Smooth muscle cell (in vitro differentiated cells): ENCODE measurements around the gene MPO. TPM values are rescaled to one million over a fixed set of nuclear protein-coding genes. Genes with fewer than 3 reads are reported as not detected.

Experiments used
- DNase-seq: peaks from one replicate; lab custom pipeline; 2025; ENCODE audit not compliant: unreplicated experiment; lab: John Stamatoyannopoulos, UW
- H2AFZ ChIP-seq: fragments of 200-600 bp; sonication (generic); 2 replicates; pipeline ENCODE4 v1.6.0; 2016; ENCODE audit warnings: antibody characterized with exemption, low read depth, mild to moderate bottlenecking
- H3F3A ChIP-seq: fragments of 200-600 bp; sonication (generic); 2 replicates; pipeline ENCODE4 v1.6.0; 2017; ENCODE audit warnings: antibody characterized with exemption, low read depth
- H3K27ac ChIP-seq: fragments of 200-600 bp; sonication (generic); 2 replicates; pipeline ENCODE4 v1.5.1; 2016; ENCODE audit warnings: low read depth, mild to moderate bottlenecking
- H3K27me3 ChIP-seq: fragments of 200-600 bp; sonication (generic); 2 replicates; pipeline ENCODE4 v1.6.1; 2016; ENCODE audit warnings: low read depth, mild to moderate bottlenecking
- H3K36me3 ChIP-seq: fragments of 200-600 bp; sonication (generic); 2 replicates; pipeline ENCODE4 v1.5.1; 2016; ENCODE audit warnings: low read depth
- H3K4me1 ChIP-seq: fragments of 200-600 bp; sonication (generic); 2 replicates; pipeline ENCODE4 v1.5.1; 2016; ENCODE audit warnings: low read depth
- H3K4me2 ChIP-seq: fragments of 200-600 bp; sonication (generic); 2 replicates; pipeline ENCODE4 v1.6.0; 2016; ENCODE audit warnings: mild to moderate bottlenecking
- H3K4me3 ChIP-seq: fragments of 200-600 bp; sonication (generic); 2 replicates; pipeline ENCODE4 v1.5.1; 2016; ENCODE audit warnings: mild to moderate bottlenecking
- H3K79me2 ChIP-seq: fragments of 200-600 bp; sonication (generic); 2 replicates; pipeline ENCODE4 v1.6.0; 2016; ENCODE audit warnings: low read depth, mild to moderate bottlenecking
- H3K9ac ChIP-seq: fragments of 200-600 bp; sonication (generic); 2 replicates; pipeline ENCODE4 v1.6.0; 2016; ENCODE audit warnings: low read depth
- H3K9me3 ChIP-seq: fragments of 200-600 bp; sonication (generic); replicated peaks from 2 replicates; pipeline ENCODE4 v1.5.1; 2016; ENCODE audit warnings: low read depth
- H4K20me1 ChIP-seq: fragments of 200-600 bp; sonication (generic); 2 replicates; pipeline ENCODE4 v1.6.0; 2016; ENCODE audit warnings: low read depth
- CTCF ChIP-seq: fragments of 200-600 bp; sonication (generic); IDR thresholded peaks from 2 replicates; pipeline ENCODE4 v1.5.1; 2017; ENCODE audit warnings: borderline replicate concordance, mild to moderate bottlenecking, antibody characterized with exemption; ENCODE audit not compliant: insufficient read depth, poor library complexity, severe bottlenecking
- WGBS: methylation state at CpG from one replicate; pipeline ENCODE4 v1.1.7; 2016; ENCODE audit warnings: low lambda C conversion rate; 5-methylcytosine and 5-hydroxymethylcytosine counted together
- polyA plus RNA-seq: library from polyadenylated mRNA; unstranded; fragments of >200 nt; fragmentation: Nextera tagmentation; extraction: Ambion mirVana; gene quantifications from 2 replicates; pipeline ENCODE4 v1.2.1, GENCODE V29; 2016
- total RNA-seq: library from RNA; depleted of rRNA; stranded (reverse); fragments of >200 nt; gene quantifications from 2 replicates; pipeline ENCODE4 v1.2.3, GENCODE V29; 2014

MPO gene
- total and polyA plus RNA-seq, 2 experiments from 2014 or later: 0.09 TPM; not detected in 1

- no peaks in the 10 kb centered on the region for H3K36me3 ChIP-seq
- TF ChIP-seq CTCF: no peak
- H3K4me3 ChIP-seq: no peak within 1 kb of the TSS
- no peak within 1 kb of the TSS for H3K27ac ChIP-seq
- WGBS: 51% methylated on average over 17 of the region's 23 CpGs
- no peaks in the 10 kb centered on the region for H4K20me1 ChIP-seq
- H3K4me1 ChIP-seq: peaks cover 29% of the 10 kb centered on the region
- H3K79me2 ChIP-seq: no peaks in the 10 kb centered on the region
- no peaks in the 10 kb centered on the region for H3F3A ChIP-seq
- no peaks in the 10 kb centered on the region for H3K9me3 ChIP-seq
- DNase-seq: no peak
- no peaks in the 10 kb centered on the region for H3K27me3 ChIP-seq
- no peak within 1 kb of the TSS for H2AFZ ChIP-seq
- peak within 1 kb of the TSS; percentile 33 for H3K4me2 ChIP-seq
- H3K9ac ChIP-seq: no peak within 1 kb of the TSS
These were observed 47.7 kb upstream of the MPO start, which contains the start of gene TSPOAP1 for GRCh38 chr17:58328195-58329034. Gene TSPOAP1, minus strand, starts transcription at chr17:58328795. Its CDS starts 875 bp downstream, at chr17:58327920.

DNA sequence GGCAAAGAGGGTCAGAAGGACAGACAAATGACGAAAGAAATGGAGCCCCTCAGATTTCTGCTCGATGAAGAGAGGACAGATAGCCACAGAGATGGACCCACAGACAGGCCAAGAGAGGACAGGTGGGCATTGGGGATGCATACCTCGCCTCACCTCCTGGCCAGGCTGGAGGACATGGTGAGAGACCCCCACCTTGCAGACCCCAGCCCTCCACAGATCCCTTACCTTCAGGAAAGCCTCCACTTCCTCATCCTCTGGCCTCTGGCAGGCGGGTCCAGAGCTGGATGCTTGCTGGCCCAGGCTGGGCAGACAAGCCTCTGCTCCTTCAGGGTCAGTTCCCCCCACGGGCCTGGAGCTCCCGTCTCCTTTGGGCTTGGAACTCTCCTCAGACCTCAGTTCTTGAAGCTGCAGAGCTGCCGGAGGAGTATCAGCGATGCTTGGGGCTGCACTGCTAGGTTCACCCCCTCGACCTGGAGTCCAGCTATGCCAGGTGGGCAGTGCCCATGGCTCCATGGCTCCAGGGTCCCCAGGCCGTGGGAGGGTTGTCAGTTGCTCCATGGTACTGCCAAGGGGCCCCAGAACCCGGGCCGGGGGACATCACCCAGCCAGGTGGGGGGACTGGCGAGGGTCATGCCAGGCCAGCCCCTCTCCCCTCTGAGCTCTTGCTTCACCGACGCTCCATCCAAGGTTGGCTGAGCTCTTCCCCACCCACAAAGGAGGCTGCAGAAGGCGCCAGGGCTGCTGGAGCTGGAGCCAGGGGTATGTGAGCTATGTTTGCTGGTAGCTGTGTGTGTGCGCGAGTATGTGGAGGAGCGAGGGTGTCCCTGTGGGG lies 46.8 kb upstream of the MPO start:
- no peaks in the 10 kb centered on the region for H3K9me3 ChIP-seq
- no peak for TF ChIP-seq CTCF
- peaks cover 29% of the 10 kb centered on the region for H3K4me1 ChIP-seq
- H2AFZ ChIP-seq: no peak overlapping the region
- H3K4me2 ChIP-seq: peak overlapping the region; percentile 33
- DNase-seq: no peak
- no peak overlapping the region for H3K27ac ChIP-seq
- no peak overlapping the region for H3K9ac ChIP-seq
- H3K4me3 ChIP-seq: no peak overlapping the region
- 92% methylated on average over 18 of the region's 19 CpGs for WGBS
- H3F3A ChIP-seq: no peaks in the 10 kb centered on the region
- H3K79me2 ChIP-seq: no peaks in the 10 kb centered on the region
- H3K27me3 ChIP-seq: no peaks in the 10 kb centered on the region
- H3K36me3 ChIP-seq: no peaks in the 10 kb centered on the region
- H4K20me1 ChIP-seq: no peaks in the 10 kb centered on the region

DNA sequence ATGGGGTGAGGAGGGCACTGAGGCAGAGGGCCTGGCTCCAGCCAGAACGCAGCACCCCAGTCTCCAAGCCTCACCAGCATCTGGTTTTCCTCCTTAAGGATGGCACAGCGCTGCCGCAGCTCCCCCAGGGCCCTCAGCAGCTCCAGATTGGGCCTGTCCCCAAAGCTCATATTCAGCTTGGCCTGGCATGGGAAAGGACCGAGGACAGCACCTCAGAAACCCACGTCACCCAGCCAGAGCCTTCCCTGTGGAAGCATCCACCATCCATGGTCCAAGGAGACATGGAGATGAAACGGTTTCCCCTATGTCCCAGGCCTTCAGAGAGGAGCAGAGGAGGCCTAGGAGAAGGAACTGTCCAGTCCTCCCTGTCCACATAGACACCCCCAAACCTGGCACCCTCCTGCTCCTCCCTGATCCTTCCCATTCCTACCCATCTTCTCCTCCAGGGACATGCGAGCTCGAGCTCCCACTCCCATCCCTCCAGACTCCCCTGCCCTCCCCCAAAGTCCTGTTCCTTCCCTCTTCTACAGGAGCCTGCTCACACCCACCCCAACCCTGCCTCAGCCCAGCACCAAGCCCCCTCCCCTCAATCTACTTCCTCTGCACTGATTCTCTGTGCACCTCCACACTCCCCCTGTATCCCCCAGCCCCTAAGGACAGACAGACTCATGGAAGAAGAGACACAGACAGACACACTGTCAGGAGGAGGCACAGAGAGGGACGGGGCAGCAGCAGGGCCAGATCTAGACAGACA lies 46.1 kb upstream of the MPO start:
- H3K79me2 ChIP-seq: no peaks in the 10 kb centered on the region
- H3K4me2 ChIP-seq: no peak overlapping the region
- H3K36me3 ChIP-seq: no peaks in the 10 kb centered on the region
- no peaks in the 10 kb centered on the region for H3K9me3 ChIP-seq
- 94% methylated on average over 9 of the region's 9 CpGs for WGBS
- H4K20me1 ChIP-seq: no peaks in the 10 kb centered on the region
- no peak overlapping the region for H3K9ac ChIP-seq
- no peak overlapping the region for H3K4me3 ChIP-seq
- TF ChIP-seq CTCF: no peak
- H3K27me3 ChIP-seq: no peaks in the 10 kb centered on the region
- no peak for DNase-seq
- no peak overlapping the region for H2AFZ ChIP-seq
- no peaks in the 10 kb centered on the region for H3F3A ChIP-seq
- H3K27ac ChIP-seq: no peak overlapping the region
- H3K4me1 ChIP-seq: peaks cover 29% of the 10 kb centered on the region
